HepG2 (cell line): Measurements from ENCODE around the gene CCDC157. TPM values are rescaled to one million over a fixed set of nuclear protein-coding genes. Genes with fewer than 3 reads are reported as not detected.

Experiments
- GATAD1 ChIP-seq: IDR thresholded peaks from 2 replicates; pipeline ENCODE4 v1.6.1; 2016; ENCODE audit warnings: missing genetic modification reagents, missing compliant biosample characterization
- KDM5A ChIP-seq: fragments of 200-600 bp; sonication (generic); IDR thresholded peaks from 2 replicates; pipeline ENCODE4 v1.7.0; 2018; ENCODE audit warnings: antibody characterized with exemption, mild to moderate bottlenecking, low read length, borderline replicate concordance
- KLF16 ChIP-seq, 2 experiments: sonication (generic) in 1 of 2; formaldehyde crosslinking in 1 of 2; IDR thresholded peaks; 2 replicates each; pipeline versions ENCODE4 v1.6.1 to v1.8.0; 2016 to 2023; ENCODE audit warnings: missing genetic modification reagents in 2 of 2, missing compliant biosample characterization in 1 of 2
- NRL ChIP-seq: sonication (generic); formaldehyde crosslinking; IDR thresholded peaks from 2 replicates; pipeline ENCODE4 v1.5.0; 2020; ENCODE audit warnings: missing genetic modification reagents, mild to moderate bottlenecking, moderate library complexity, borderline replicate concordance
- PAX8 ChIP-seq: sonication (generic); formaldehyde crosslinking; IDR thresholded peaks from 2 replicates; pipeline ENCODE4 v1.8.0; 2022; ENCODE audit warnings: mild to moderate bottlenecking, missing genetic modification reagents, borderline replicate concordance
- RBAK ChIP-seq: sonication (generic); formaldehyde crosslinking; IDR thresholded peaks from 2 replicates; pipeline ENCODE4 v1.5.1; 2020; ENCODE audit warnings: mild to moderate bottlenecking, missing genetic modification reagents
- SCMH1 ChIP-seq: sonication (generic); formaldehyde crosslinking; IDR thresholded peaks from 2 replicates; pipeline ENCODE4 v1.9.0; 2021; ENCODE audit warnings: missing genetic modification reagents, mild to moderate bottlenecking, borderline replicate concordance
- TRAFD1 ChIP-seq: sonication (generic); formaldehyde crosslinking; IDR thresholded peaks from 2 replicates; pipeline ENCODE4 v1.5.1; 2020; ENCODE audit warnings: missing genetic modification reagents, mild to moderate bottlenecking, borderline replicate concordance
- YEATS2 ChIP-seq: sonication (generic); formaldehyde crosslinking; IDR thresholded peaks from 2 replicates; pipeline ENCODE4 v1.4.0; 2020; ENCODE audit warnings: missing genetic modification reagents, borderline replicate concordance
- ZBTB37 ChIP-seq: sonication (generic); formaldehyde crosslinking; IDR thresholded peaks from 2 replicates; pipeline ENCODE4 v1.4.0; 2020; ENCODE audit warnings: mild to moderate bottlenecking, missing genetic modification reagents
- ZFP36 ChIP-seq: fragments of 150-350 bp; IDR thresholded peaks from 2 replicates; pipeline ENCODE4 v1.6.1; 2018; ENCODE audit warnings: borderline replicate concordance, low read length, low read depth; ENCODE audit not compliant: partially characterized antibody
- ZNF230 ChIP-seq: sonication (generic); formaldehyde crosslinking; IDR thresholded peaks from 2 replicates; pipeline ENCODE4 v1.4.0; 2020; ENCODE audit warnings: mild to moderate bottlenecking, missing genetic modification reagents
- ZNF235 ChIP-seq: sonication (generic); formaldehyde crosslinking; IDR thresholded peaks from 2 replicates; pipeline ENCODE4 v1.8.1; 2023; ENCODE audit warnings: mild to moderate bottlenecking, missing genetic modification reagents, borderline replicate concordance
- ZNF280D ChIP-seq: sonication (generic); formaldehyde crosslinking; IDR thresholded peaks from 2 replicates; pipeline ENCODE4 v1.5.1; 2020; ENCODE audit warnings: mild to moderate bottlenecking, missing genetic modification reagents
- ZNF383 ChIP-seq: sonication (generic); formaldehyde crosslinking; IDR thresholded peaks from 2 replicates; pipeline ENCODE4 v1.4.0; 2020; ENCODE audit warnings: missing genetic modification reagents, mild to moderate bottlenecking, borderline replicate concordance
- ZNF564 ChIP-seq: sonication (generic); formaldehyde crosslinking; IDR thresholded peaks from 2 replicates; pipeline ENCODE4 v1.8.1; 2023; ENCODE audit warnings: mild to moderate bottlenecking, missing genetic modification reagents
- ZNF644 ChIP-seq: IDR thresholded peaks from 2 replicates; pipeline ENCODE4 v1.6.1; 2016; ENCODE audit warnings: low read depth
- ZNF891 ChIP-seq: sonication (generic); formaldehyde crosslinking; IDR thresholded peaks from 2 replicates; pipeline ENCODE4 v1.5.0; 2020; ENCODE audit warnings: mild to moderate bottlenecking, missing genetic modification reagents
- ZSCAN22 ChIP-seq: sonication (generic); formaldehyde crosslinking; IDR thresholded peaks from 2 replicates; pipeline ENCODE4 v1.4.0; 2020; ENCODE audit warnings: mild to moderate bottlenecking, missing genetic modification reagents
- polyA plus RNA-seq, 8 experiments: library from polyadenylated mRNA; depleted of rRNA in 3 of 8; stranded (reverse) in 7 of 8; unstranded in 1 of 8; fragments of >200 nt; fragmentation: Illumina TruSeq in 4 of 8; extraction: Trizol in 4 of 8; gene quantifications; 2 replicates each; pipeline versions ENCODE4 v1.2.1 to v1.2.3, GENCODE V29; 2011 to 2016; ENCODE audit warnings: low read depth in 4 of 8, missing spikeins in 1 of 8, mixed read lengths in 1 of 8; ENCODE audit not compliant: insufficient read depth in 1 of 8
- total RNA-seq, 5 experiments: library from RNA; depleted of rRNA; stranded (reverse); fragments of >200 nt; fragmentation: Illumina TruSeq; extraction: Trizol; gene quantifications; 2 replicates each; pipeline ENCODE4 v1.2.3, GENCODE V29; 2016; ENCODE audit warnings: low read depth in 1 of 5
- TF ChIP-seq, protein P1 (sequence below): IDR thresholded peaks from 2 replicates; pipeline ENCODE4 v1.6.1; 2016; ENCODE audit warnings: mild to moderate bottlenecking, missing biosample characterization, missing genetic modification reagents
- TF ChIP-seq, protein P2 (sequence below): conservative IDR thresholded peaks from 2 replicates; pipeline ENCODE4 v1.6.1; 2018; ENCODE audit warnings: missing genetic modification reagents

Gene CCDC157
- total and polyA plus RNA-seq, 2 of the 13 experiments (the other 11 are each of a cell fraction or from before 2014, with no cell fraction given): 1.4 to 1.6 TPM

DNA sequence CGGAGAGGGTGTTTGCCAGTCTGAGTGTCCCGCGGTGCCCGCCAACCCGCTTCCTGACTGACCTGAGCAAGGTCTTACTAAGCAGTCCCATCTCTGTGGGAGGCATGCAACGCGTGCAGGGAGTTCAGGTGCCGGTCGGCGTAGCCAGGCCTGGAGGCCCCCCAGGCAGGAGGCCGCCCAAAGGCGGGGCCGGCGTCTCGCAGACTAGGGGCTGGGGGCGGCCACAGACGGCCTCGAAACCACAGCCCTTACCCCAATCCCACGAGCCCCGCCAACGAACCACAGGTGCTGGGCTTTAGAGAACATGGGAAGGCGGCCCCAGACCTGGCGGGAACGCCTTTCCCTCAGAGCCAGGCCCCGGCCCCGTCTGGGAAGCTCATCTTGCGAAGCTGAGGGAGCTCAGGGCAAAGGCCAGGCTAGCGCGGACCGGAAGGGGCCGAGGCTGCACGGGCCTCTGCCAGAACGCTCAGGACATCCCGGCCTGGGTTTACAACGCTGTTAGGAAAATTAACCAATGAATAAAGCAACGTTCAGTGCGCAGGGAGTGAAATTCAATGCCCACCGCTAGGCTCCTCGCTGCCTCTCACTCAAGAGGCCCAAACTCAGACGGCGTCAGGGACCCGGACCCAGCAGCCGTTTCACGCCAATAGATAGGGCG is 66.6 kb downstream of the CCDC157 start (continued):
- TF ChIP-seq ZBTB37 (CRISPR knock-in tag) (no peak), TRAFD1 (CRISPR knock-in tag) (peak; percentile 88; the same call in 1 of the 2 replicates), YEATS2 (CRISPR knock-in tag) (no peak), ZNF383 (CRISPR knock-in tag) (peak; percentile 88; the same call in 1 of the 2 replicates), ZNF891 (peak; percentile 87), ZSCAN22 (CRISPR knock-in tag) (0 out of 2 replicates have a peak, but pooled peaks have one; percentile 76), ZNF280D (CRISPR knock-in tag) (peak; percentile 77), KLF16 (CRISPR knock-in tag; IDR thresholded peaks at IDR 0.05) (no peak), ZNF230 (CRISPR knock-in tag) (peak; percentile 62; the same call in 1 of the 2 replicates), SCMH1 (CRISPR knock-in tag) (no peak), RBAK (CRISPR knock-in tag) (0 out of 2 replicates have a peak, but pooled peaks have one; percentile 18), PAX8 (CRISPR knock-in tag) (peak; percentile 98), NRL (peak; percentile 94), ZNF564 (peak; percentile 90), ZNF644 (no peak), KDM5A (peak; percentile 58; the same call in 1 of the 2 replicates), ZFP36 (no peak), GATAD1 (CRISPR knock-in tag) (no peak; the same call in 1 of the 2 replicates), ZNF235 (peak; percentile 72)
- TF ChIP-seq, protein P1, sequence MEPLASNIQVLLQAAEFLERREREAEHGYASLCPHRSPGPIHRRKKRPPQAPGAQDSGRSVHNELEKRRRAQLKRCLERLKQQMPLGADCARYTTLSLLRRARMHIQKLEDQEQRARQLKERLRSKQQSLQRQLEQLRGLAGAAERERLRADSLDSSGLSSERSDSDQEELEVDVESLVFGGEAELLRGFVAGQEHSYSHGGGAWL (CRISPR knock-in tag): peak; percentile 77; the same call in 1 of the 2 replicates
- TF ChIP-seq, protein P2, sequence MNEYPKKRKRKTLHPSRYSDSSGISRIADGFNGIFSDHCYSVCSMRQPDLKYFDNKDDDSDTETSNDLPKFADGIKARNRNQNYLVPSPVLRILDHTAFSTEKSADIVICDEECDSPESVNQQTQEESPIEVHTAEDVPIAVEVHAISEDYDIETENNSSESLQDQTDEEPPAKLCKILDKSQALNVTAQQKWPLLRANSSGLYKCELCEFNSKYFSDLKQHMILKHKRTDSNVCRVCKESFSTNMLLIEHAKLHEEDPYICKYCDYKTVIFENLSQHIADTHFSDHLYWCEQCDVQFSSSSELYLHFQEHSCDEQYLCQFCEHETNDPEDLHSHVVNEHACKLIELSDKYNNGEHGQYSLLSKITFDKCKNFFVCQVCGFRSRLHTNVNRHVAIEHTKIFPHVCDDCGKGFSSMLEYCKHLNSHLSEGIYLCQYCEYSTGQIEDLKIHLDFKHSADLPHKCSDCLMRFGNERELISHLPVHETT (CRISPR knock-in tag): 0 out of 2 replicates have a peak, but pooled peaks have one; percentile 62
